Neuronal stem cell (in vitro differentiated cells): ENCODE data around the gene ARV1.

Source experiments
- DNase-seq: peaks from one replicate; pipeline ENCODE4 v3.0.0-alpha.2; 2013; ENCODE audit warnings: low spot score
- H2AFZ ChIP-seq: one replicate; pipeline ENCODE4 v1.6.1; 2013; ENCODE audit warnings: mild to moderate bottlenecking, low read length, inconsistent platforms
- H2AK5ac ChIP-seq: 2 replicates; pipeline ENCODE4 v1.6.1; 2013; ENCODE audit warnings: low read depth, mild to moderate bottlenecking, inconsistent platforms, low read length, moderate library complexity, mixed read lengths
- H2BK120ac ChIP-seq: 2 replicates; pipeline ENCODE4 v1.6.1; 2013; ENCODE audit warnings: low read depth, mild to moderate bottlenecking, inconsistent platforms, low read length, moderate library complexity, mixed read lengths
- H2BK12ac ChIP-seq: one replicate; pipeline ENCODE4 v1.6.1; 2013; ENCODE audit warnings: low read length, inconsistent platforms
- H2BK15ac ChIP-seq: 2 replicates; pipeline ENCODE4 v1.6.1; 2013; ENCODE audit warnings: mild to moderate bottlenecking, low read length, inconsistent platforms, mixed read lengths
- H2BK5ac ChIP-seq: one replicate; pipeline ENCODE4 v1.6.1; 2013; ENCODE audit warnings: inconsistent platforms, mild to moderate bottlenecking, low read length, moderate library complexity
- H3K14ac ChIP-seq: one replicate; pipeline ENCODE4 v1.6.1; 2013; ENCODE audit warnings: low read length, inconsistent platforms
- H3K18ac ChIP-seq: 2 replicates; pipeline ENCODE4 v1.6.1; 2013; ENCODE audit warnings: low read length, inconsistent platforms
- H3K23ac ChIP-seq: 2 replicates; pipeline ENCODE4 v1.6.1; 2013; ENCODE audit warnings: low read depth, mild to moderate bottlenecking, mixed read lengths, low read length, inconsistent platforms; ENCODE audit not compliant: poor library complexity
- H3K27ac ChIP-seq: replicated peaks from 3 replicates; pipeline ENCODE4 v1.5.1; 2013; ENCODE audit warnings: low read length, inconsistent platforms
- H3K27me3 ChIP-seq, 3 experiments: 2 replicates each; pipeline ENCODE4 v1.6.1; 2013; ENCODE audit warnings: low read length in 3 of 3, mild to moderate bottlenecking in 2 of 3, inconsistent platforms in 1 of 3, low read depth in 1 of 3, mixed read lengths in 1 of 3, moderate library complexity in 1 of 3; ENCODE audit not compliant: control insufficient read depth in 3 of 3, insufficient read depth in 3 of 3
- H3K36me3 ChIP-seq, 2 donors: replicated peaks in 1 of 2; 2 replicates each; pipeline ENCODE4 v1.6.1; 2013; ENCODE audit warnings: low read length in 2 of 2; ENCODE audit not compliant: control insufficient read depth in 2 of 2, insufficient read depth in 2 of 2
- H3K4ac ChIP-seq: 2 replicates; pipeline ENCODE4 v1.6.1; 2013; ENCODE audit warnings: inconsistent platforms, mild to moderate bottlenecking, low read length, moderate library complexity
- H3K4me1 ChIP-seq, 2 donors: 1 replicate in 1 of 2; 2 replicates in 1 of 2; pipeline ENCODE4 v1.6.1; 2013; ENCODE audit warnings: low read length in 2 of 2, low read depth in 1 of 2; ENCODE audit not compliant: control insufficient read depth in 2 of 2, insufficient read depth in 1 of 2
- H3K4me2 ChIP-seq: one replicate; pipeline ENCODE4 v1.6.1; 2013; ENCODE audit warnings: mild to moderate bottlenecking, low read length, inconsistent platforms; ENCODE audit not compliant: insufficient read depth, poor library complexity, severe bottlenecking
- H3K4me3 ChIP-seq, 2 donors: 2 replicates each; pipeline ENCODE4 v1.5.1; 2013; ENCODE audit warnings: low read length in 2 of 2, mild to moderate bottlenecking in 2 of 2, inconsistent platforms in 1 of 2, moderate library complexity in 1 of 2
- H3K79me1 ChIP-seq: one replicate; pipeline ENCODE4 v1.6.1; 2013; ENCODE audit warnings: low read depth, mild to moderate bottlenecking, inconsistent platforms, low read length, moderate library complexity
- H3K9ac ChIP-seq: one replicate; pipeline ENCODE4 v1.6.1; 2013; ENCODE audit warnings: mild to moderate bottlenecking, low read depth, low read length, inconsistent platforms; ENCODE audit not compliant: poor library complexity
- H3K9me3 ChIP-seq, 2 donors: replicated peaks in 1 of 2; 2 replicates each; pipeline versions ENCODE3 to v1.6.1; 2013; ENCODE audit warnings: low read length in 2 of 2, mild to moderate bottlenecking in 2 of 2, inconsistent platforms in 1 of 2, low read depth in 1 of 2, mixed read lengths in 1 of 2, moderate library complexity in 1 of 2; ENCODE audit not compliant: control insufficient read depth in 2 of 2, insufficient read depth in 1 of 2
- H4K8ac ChIP-seq: one replicate; pipeline ENCODE4 v1.6.1; 2013; ENCODE audit warnings: low read depth, mild to moderate bottlenecking, inconsistent platforms, low read length, moderate library complexity
- H4K91ac ChIP-seq: one replicate; pipeline ENCODE4 v1.6.1; 2013; ENCODE audit warnings: low read length, low read depth, mild to moderate bottlenecking, inconsistent platforms; ENCODE audit not compliant: poor library complexity
- WGBS, 2 donors: extraction: QIAGEN DNeasy Blood & Tissue Kit; methylation state at CpG; one replicate each; pipeline ENCODE4 v1.1.7; 2013; ENCODE audit warnings: missing lambda C conversion rate in 2 of 2, mixed read lengths in 1 of 2; ENCODE audit not compliant: insufficient read length in 2 of 2, insufficient replicate concordance in 1 of 2; ENCODE audit errors: extremely low coverage in 2 of 2; 5-methylcytosine and 5-hydroxymethylcytosine counted together

The ARV1 gene

DNA sequence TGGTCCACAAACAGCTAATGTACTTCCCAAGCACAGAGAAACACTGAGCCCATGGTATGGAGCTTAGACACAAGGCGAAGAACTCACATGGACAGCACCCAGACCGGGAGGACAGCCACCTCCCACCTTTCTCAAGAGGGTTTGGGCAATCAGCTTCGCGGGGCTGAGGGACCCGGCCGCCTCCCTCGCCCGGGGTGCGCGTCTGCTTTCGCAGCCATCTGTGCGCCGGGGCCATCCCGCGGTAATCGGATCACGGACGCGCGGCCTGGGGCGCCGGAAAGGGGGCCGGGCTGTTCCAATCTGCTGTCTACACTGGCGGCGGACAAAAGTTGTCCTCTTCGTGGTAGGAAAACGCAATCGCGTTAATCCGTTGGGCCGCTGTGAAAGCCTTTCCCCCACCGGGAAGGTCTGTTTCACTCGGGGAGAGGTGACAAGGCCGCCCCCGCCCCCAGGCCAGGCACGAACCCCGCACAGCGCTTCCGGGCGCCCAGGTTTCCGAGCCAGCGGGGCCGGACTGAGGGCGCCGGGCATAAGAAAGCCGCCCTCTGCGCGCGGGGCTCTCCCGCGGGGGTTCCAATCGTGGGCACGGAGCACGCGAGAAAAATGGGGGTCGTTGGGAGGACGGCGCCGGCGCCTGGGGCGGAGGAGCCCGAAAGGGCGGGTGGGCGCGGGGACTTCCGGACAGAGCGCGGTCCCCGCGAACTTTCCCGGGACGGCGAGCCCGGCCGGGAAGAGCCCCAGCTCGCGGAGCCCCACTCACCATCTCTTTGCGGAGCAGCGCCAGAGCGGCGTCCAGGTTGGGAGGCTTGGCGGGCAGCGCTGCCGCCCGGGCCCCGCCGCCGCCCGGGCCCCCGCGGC is 60.5 kb downstream of the ARV1 start:
- Histone ChIP-seq H2BK120ac (no peak overlapping the region), H2BK15ac (peak overlapping the region; percentile 41), H3K14ac (no peak overlapping the region)

GRCh38 chr1:231040019-231040799 is 61.3 kb downstream of the ARV1 start, which contains the start of gene FAM89A:
FAM89A (minus strand) TSS chr1:231040254; CDS start chr1:231040211, 43 bp downstream.
- Histone ChIP-seq H3K4ac (no peak within 1 kb of the TSS), H2BK120ac (peak within 1 kb of the TSS; percentile 39), H3K4me1 (peaks cover 5 to 7% of the 10 kb centered on the region in 2 donors), H3K27ac (no peak within 1 kb of the TSS), H3K14ac (peak within 1 kb of the TSS; percentile 87), H3K79me1 (no peaks in the 10 kb centered on the region), H3K36me3 (no peaks in the 10 kb centered on the region), H3K4me3 (peak within 1 kb of the TSS; percentile 73 to 89), H2AFZ (peak within 1 kb of the TSS; percentile 97), H3K9me3 (peaks cover 0 to 7% of the 10 kb centered on the region in 2 donors), H3K18ac (peak within 1 kb of the TSS; percentile 94), H2BK5ac (no peak within 1 kb of the TSS), H3K23ac (peak within 1 kb of the TSS; percentile 98), H2BK15ac (peak within 1 kb of the TSS; percentile 41), H3K4me2 (peak within 1 kb of the TSS; percentile 97), H2AK5ac (peak within 1 kb of the TSS; percentile 83), H2BK12ac (peak within 1 kb of the TSS; percentile 77), H4K91ac (no peak within 1 kb of the TSS), H3K27me3 (peaks cover 5 to 40% (median 22%) of the 10 kb centered on the region in 3 experiments), H3K9ac (peak within 1 kb of the TSS; percentile 79), H4K8ac (no peak within 1 kb of the TSS)
- no CpG with 5 or more reads among the region's 82 CpGs for WGBS, 2 donors
- DNase-seq = peak; percentile 35

More for the DNA sequence above, 60.5 kb downstream of the ARV1 start:
- H3K4me1 ChIP-seq = peaks cover 5 to 7% of the 10 kb centered on the region in 2 donors
- no peak overlapping the region for H2BK5ac ChIP-seq
- no peaks in the 10 kb centered on the region for H3K79me1 ChIP-seq
- H3K9me3 ChIP-seq = peaks cover 0 to under 1% of the 10 kb centered on the region in 2 donors
- no peak overlapping the region for H3K27ac ChIP-seq
- peaks cover 5 to 40% (median 18%) of the 10 kb centered on the region in 3 experiments for H3K27me3 ChIP-seq
- peak overlapping the region; percentile 88 for H3K4me2 ChIP-seq
- H4K91ac ChIP-seq = no peak overlapping the region
- H4K8ac ChIP-seq = no peak overlapping the region
- no peak overlapping the region for H2BK12ac ChIP-seq
- H3K4ac ChIP-seq = no peak overlapping the region
- no peak overlapping the region for H3K23ac ChIP-seq
- H3K36me3 ChIP-seq = no peaks in the 10 kb centered on the region
- H2AFZ ChIP-seq = peak overlapping the region; percentile 97
- DNase-seq = peak; percentile 45
- no CpG with 5 or more reads among the region's 91 CpGs for WGBS, 2 donors
- H3K18ac ChIP-seq = peak overlapping the region; percentile 91
- peak overlapping the region; percentile 70 for H3K9ac ChIP-seq
- H2AK5ac ChIP-seq = peak overlapping the region; percentile 27
- H3K4me3 ChIP-seq = peak overlapping the region; percentile 73 to 88

GRCh38 chr1:231040800-231041718 is 62.2 kb downstream of the ARV1 start:
- H3K4me2 ChIP-seq = peak overlapping the region; percentile 97
- peaks cover 2 to 7% of the 10 kb centered on the region in 2 donors for H3K9me3 ChIP-seq
- no peak overlapping the region for H4K91ac ChIP-seq
- no peak for DNase-seq
- H2BK15ac ChIP-seq = no peak overlapping the region
- H3K36me3 ChIP-seq = no peaks in the 10 kb centered on the region
- H2BK120ac ChIP-seq = peak overlapping the region; percentile 39
- H3K4me1 ChIP-seq = peaks cover 5 to 7% of the 10 kb centered on the region in 2 donors
- no peak overlapping the region for H2BK5ac ChIP-seq
- H3K27me3 ChIP-seq = peaks cover 5 to 40% (median 26%) of the 10 kb centered on the region in 3 experiments
- H3K23ac ChIP-seq = peak overlapping the region; percentile 98
- H3K79me1 ChIP-seq = no peaks in the 10 kb centered on the region
- peak overlapping the region; percentile 97 for H2AFZ ChIP-seq
- no peak overlapping the region for H4K8ac ChIP-seq
- H3K18ac ChIP-seq = peak overlapping the region; percentile 94
- peak overlapping the region; percentile 79 for H3K9ac ChIP-seq
- peak overlapping the region; percentile 83 for H2AK5ac ChIP-seq
- no CpG with 5 or more reads among the region's 37 CpGs for WGBS, 2 donors
- H3K4ac ChIP-seq = no peak overlapping the region
- H3K14ac ChIP-seq = no peak overlapping the region
- H2BK12ac ChIP-seq = peak overlapping the region; percentile 77
- H3K27ac ChIP-seq = no peak overlapping the region
- H3K4me3 ChIP-seq = peak overlapping the region in 1 of 2 donors; percentile 89
